ENCODE measurements around the gene HPCAL1.

GRCh38 chr2:10385501-10385900, 82.8 kb downstream of the HPCAL1 start:
- TF ChIP-seq, protein P1, sequence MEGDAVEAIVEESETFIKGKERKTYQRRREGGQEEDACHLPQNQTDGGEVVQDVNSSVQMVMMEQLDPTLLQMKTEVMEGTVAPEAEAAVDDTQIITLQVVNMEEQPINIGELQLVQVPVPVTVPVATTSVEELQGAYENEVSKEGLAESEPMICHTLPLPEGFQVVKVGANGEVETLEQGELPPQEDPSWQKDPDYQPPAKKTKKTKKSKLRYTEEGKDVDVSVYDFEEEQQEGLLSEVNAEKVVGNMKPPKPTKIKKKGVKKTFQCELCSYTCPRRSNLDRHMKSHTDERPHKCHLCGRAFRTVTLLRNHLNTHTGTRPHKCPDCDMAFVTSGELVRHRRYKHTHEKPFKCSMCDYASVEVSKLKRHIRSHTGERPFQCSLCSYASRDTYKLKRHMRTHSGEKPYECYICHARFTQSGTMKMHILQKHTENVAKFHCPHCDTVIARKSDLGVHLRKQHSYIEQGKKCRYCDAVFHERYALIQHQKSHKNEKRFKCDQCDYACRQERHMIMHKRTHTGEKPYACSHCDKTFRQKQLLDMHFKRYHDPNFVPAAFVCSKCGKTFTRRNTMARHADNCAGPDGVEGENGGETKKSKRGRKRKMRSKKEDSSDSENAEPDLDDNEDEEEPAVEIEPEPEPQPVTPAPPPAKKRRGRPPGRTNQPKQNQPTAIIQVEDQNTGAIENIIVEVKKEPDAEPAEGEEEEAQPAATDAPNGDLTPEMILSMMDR (IDR thresholded peaks at IDR 0.05): no peak
- no peak for TF ChIP-seq POLR2A (IDR thresholded peaks at IDR 0.05)

Measured in lower leg skin (tissue), 3 donors.